GM20000 (cell line): ENCODE results near the gene PTTG1.

Experiments used
- DNase-seq: peaks from one replicate; pipeline ENCODE4 v3.0.0; 2012; ENCODE audit warnings: low spot score
- TF ChIP-seq, protein P1 (sequence below): IDR thresholded peaks from 2 replicates; pipeline ENCODE4 v1.5.1; 2012; ENCODE audit warnings: mild to moderate bottlenecking, control low read depth; ENCODE audit errors: extremely low read depth, missing control alignments

The PTTG1 gene

GRCh38 chr5:160437271-160437670, 15.6 kb downstream of the PTTG1 start:
- no peak for DNase-seq
- TF ChIP-seq, protein P1, sequence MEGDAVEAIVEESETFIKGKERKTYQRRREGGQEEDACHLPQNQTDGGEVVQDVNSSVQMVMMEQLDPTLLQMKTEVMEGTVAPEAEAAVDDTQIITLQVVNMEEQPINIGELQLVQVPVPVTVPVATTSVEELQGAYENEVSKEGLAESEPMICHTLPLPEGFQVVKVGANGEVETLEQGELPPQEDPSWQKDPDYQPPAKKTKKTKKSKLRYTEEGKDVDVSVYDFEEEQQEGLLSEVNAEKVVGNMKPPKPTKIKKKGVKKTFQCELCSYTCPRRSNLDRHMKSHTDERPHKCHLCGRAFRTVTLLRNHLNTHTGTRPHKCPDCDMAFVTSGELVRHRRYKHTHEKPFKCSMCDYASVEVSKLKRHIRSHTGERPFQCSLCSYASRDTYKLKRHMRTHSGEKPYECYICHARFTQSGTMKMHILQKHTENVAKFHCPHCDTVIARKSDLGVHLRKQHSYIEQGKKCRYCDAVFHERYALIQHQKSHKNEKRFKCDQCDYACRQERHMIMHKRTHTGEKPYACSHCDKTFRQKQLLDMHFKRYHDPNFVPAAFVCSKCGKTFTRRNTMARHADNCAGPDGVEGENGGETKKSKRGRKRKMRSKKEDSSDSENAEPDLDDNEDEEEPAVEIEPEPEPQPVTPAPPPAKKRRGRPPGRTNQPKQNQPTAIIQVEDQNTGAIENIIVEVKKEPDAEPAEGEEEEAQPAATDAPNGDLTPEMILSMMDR: no peak

GRCh38 chr5:160438316-160439204, 16.9 kb downstream of the PTTG1 start:
- TF ChIP-seq, protein P1: peak; percentile 95
- DNase-seq: peak; percentile 44

DNA sequence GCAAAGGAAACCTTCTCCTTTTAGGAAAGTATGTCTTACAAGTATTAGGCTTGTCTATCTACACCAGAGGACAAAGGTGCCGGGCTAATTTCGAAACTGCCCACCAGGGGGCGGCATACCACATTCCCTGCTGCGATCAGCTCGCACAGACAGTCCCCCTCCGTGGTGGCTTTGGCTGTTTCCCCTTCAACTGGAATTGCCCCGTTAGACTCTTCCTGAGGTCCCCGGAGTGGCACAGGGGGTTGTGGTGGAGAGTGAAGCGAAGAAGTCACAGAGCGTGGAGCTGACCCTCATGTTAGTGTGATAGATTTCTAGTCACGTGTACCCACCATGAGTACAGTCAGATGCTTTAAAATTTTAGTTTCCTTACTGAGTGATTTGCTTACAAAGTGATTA, 17.5 kb downstream of the PTTG1 start:
- DNase-seq: peak; percentile 60
- TF ChIP-seq, protein P1: peak; percentile 55

DNA sequence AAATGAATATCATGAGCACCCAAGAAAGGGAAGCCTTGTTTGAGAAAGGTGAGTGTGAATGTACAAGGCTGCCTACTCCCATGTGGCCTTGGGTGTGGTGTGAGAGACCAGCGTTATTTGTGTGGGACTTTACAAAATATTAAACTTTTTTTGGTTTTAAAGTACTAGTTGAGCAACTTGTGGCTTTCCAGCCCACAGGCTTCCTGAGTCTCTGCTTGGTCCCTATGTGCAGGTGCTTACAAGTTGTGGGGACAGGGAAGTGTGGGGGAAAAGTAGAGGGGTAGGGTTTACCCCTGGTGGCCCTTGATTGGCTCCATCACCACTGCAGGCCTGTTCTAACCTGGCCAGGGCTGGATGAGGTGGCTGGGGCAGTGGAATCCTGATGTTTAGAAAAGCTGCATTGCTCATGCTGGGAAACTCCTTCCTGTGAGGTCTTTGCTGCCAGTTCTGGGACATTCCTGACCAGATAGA, 19.7 kb downstream of the PTTG1 start:
- DNase-seq: no peak
- TF ChIP-seq, protein P1: no peak

DNA sequence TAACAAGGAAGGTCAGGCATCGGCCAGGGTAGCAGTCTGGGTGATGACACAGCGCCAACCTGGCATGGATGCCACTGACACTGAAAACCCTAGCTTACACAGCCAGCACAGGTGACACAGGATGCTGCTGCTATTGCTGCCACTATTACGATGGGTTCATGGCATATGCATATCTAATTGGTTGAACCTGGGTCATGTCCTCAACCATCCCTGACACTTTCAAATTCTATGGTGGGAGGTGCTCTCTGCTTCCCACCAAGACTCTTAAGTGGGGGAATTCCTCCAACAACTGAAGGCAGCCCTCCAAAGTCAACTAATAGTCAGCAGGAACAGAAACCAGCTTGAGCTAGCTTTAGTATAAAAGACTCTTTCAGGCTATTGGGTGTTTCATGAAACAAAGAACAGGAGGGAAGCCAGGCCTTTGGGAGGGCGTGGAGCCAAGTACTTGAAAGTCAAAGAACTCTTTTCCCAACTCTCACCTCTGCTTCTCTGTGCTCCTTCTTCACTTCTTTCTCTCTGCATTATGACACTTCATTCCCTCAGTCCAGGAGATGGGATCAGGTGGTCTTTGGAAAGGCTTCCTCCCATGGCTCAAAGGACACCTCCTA, 21.3 kb downstream of the PTTG1 start:
- TF ChIP-seq, protein P1: no peak
- DNase-seq: no peak

GRCh38 chr5:160444407-160444806, 22.8 kb downstream of the PTTG1 start:
- DNase-seq: no peak
- TF ChIP-seq, protein P1: no peak

DNA sequence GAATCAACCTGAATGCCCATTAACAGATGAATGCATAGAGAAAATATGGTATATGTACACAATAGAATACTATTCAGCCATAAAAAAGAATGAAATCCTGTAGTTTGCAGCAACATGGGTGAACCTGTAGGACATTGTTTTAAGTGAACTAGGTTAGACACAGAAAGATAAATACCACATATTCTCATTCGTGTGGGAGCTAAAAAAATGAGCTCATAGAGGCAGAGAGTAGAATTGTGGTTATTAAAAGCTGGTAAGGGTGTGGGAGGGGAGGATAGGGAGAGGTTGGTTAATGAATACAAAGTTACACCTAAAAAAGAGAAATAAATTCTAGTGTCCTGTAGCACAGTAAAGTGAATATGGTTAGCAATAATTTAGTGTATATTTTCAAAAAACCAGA, 23.5 kb downstream of the PTTG1 start:
- TF ChIP-seq, protein P1: no peak
- DNase-seq: no peak
